Fibroblast of lung (primary cell): ENCODE data around the gene ORC1.

Experiments
- CTCF ChIP-seq, 2 donors: IDR thresholded peaks in 1 of 2; conservative IDR thresholded peaks in 1 of 2; 1 replicate in 1 of 2; 2 replicates in 1 of 2; pipeline ENCODE4 v1.5.1; 2011 to 2012; ENCODE audit warnings: low read length in 2 of 2, control low read depth in 1 of 2, inconsistent platforms in 1 of 2, low read depth in 1 of 2, mild to moderate bottlenecking in 1 of 2
- EZH2 ChIP-seq: IDR thresholded peaks from 2 replicates; pipeline ENCODE4 v1.5.1; 2012; ENCODE audit warnings: low read length, control low read depth, mild to moderate bottlenecking; ENCODE audit errors: missing control alignments

GRCh38 chr1:52337439-52337838 is 66.8 kb downstream of the ORC1 start:
- no peak for TF ChIP-seq CTCF (conservative IDR thresholded peaks at IDR 0.05 in 1 of 2, IDR thresholded peaks at IDR 0.05 in 1 of 2; ENCODE audit: low read depth in 1 of 2, low read length in 2 of 2)
- no peak for TF ChIP-seq EZH2
